Neural cell (in vitro differentiated cells): ENCODE measurements around the gene MECP2. TPM values are rescaled to one million over a fixed set of nuclear protein-coding genes. Genes with fewer than 3 reads are reported as not detected.

Experiments
- H2AFZ ChIP-seq: fragments of 200-600, 300-800 bp; sonication (generic), shearing (Covaris generic); 2 replicates; pipeline ENCODE4 v1.6.0; 2014; ENCODE audit warnings: low read depth, mild to moderate bottlenecking, antibody characterized with exemption, low read length, moderate library complexity
- H3F3A ChIP-seq: fragments of 200-600 bp; shearing (Covaris generic); 2 replicates; pipeline ENCODE4 v1.6.1; 2016; ENCODE audit warnings: mild to moderate bottlenecking, moderate library complexity, mixed read lengths, antibody characterized with exemption, low read length; ENCODE audit not compliant: insufficient read depth, poor library complexity, severe bottlenecking
- H3K27ac ChIP-seq: fragments of 200-600, 300-800 bp; sonication (generic), shearing (Covaris generic); 2 replicates; pipeline ENCODE4 v1.5.1; 2014; ENCODE audit warnings: mild to moderate bottlenecking, low read length, moderate library complexity
- H3K27me3 ChIP-seq: fragments of 300-800, 200-600 bp; sonication (generic), shearing (Covaris generic); 2 replicates; pipeline ENCODE4 v1.6.0; 2014; ENCODE audit warnings: mild to moderate bottlenecking, low read depth, low read length, moderate library complexity; ENCODE audit not compliant: insufficient read depth
- H3K36me3 ChIP-seq: fragments of 300-800, 200-600 bp; sonication (generic), shearing (Covaris generic); 2 replicates; pipeline ENCODE4 v1.5.1; 2014; ENCODE audit warnings: mild to moderate bottlenecking, antibody characterized with exemption, low read length, moderate library complexity; ENCODE audit not compliant: insufficient read depth
- H3K4me2 ChIP-seq: fragments of 300-800, 200-600 bp; sonication (generic), shearing (Covaris generic); 2 replicates; pipeline ENCODE4 v1.6.0; 2014; ENCODE audit warnings: mild to moderate bottlenecking, low read length
- H3K4me3 ChIP-seq: fragments of 300-800, 200-600 bp; sonication (generic), shearing (Covaris generic); 2 replicates; pipeline ENCODE4 v1.5.1; 2014; ENCODE audit warnings: mild to moderate bottlenecking, low read length, moderate library complexity
- H3K79me2 ChIP-seq: fragments of 200-600 bp; shearing (Covaris generic); replicated peaks from 2 replicates; pipeline ENCODE4 v1.6.0; 2014; ENCODE audit warnings: mild to moderate bottlenecking, low read length, moderate library complexity; ENCODE audit not compliant: insufficient read depth
- H3K9ac ChIP-seq: fragments of 300-800, 200-600 bp; sonication (generic), shearing (Covaris generic); 2 replicates; pipeline ENCODE4 v1.6.1; 2016; ENCODE audit warnings: mild to moderate bottlenecking, low read length, mixed read lengths
- H3K9me2 ChIP-seq: fragments of 200-600 bp; shearing (Covaris generic); 2 replicates; pipeline ENCODE4 v1.6.1; 2016; ENCODE audit warnings: mild to moderate bottlenecking, low read length, mixed read lengths; ENCODE audit not compliant: insufficient read depth
- H3K9me3 ChIP-seq: fragments of 200-600, 300-800 bp; sonication (generic), shearing (Covaris generic); 2 replicates; pipeline ENCODE4 v1.6.1; 2016; ENCODE audit warnings: mild to moderate bottlenecking, mixed run types, low read length, moderate library complexity, mixed read lengths
- H4K20me1 ChIP-seq: fragments of 200-600 bp; shearing (Covaris generic); 2 replicates; pipeline ENCODE4 v1.6.1; 2016; ENCODE audit warnings: mild to moderate bottlenecking, mixed run types; ENCODE audit not compliant: insufficient read depth
- EZH2 ChIP-seq: fragments of 200-600, 300-800 bp; shearing (Covaris generic), sonication (generic); IDR thresholded peaks from 2 replicates; pipeline ENCODE4 v1.6.1; 2014; ENCODE audit warnings: antibody characterized with exemption, low read length, borderline replicate concordance, mild to moderate bottlenecking; ENCODE audit not compliant: insufficient read depth, poor library complexity, severe bottlenecking
- MXI1 ChIP-seq: fragments of 450-650 bp; conservative IDR thresholded peaks from 2 replicates; pipeline ENCODE4 v1.6.1; 2014; ENCODE audit warnings: antibody characterized with exemption, mild to moderate bottlenecking; ENCODE audit not compliant: poor library complexity, severe bottlenecking
- POLR2AphosphoS5 ChIP-seq: IDR thresholded peaks from 2 replicates; pipeline ENCODE4 v1.6.1; 2012
- REST ChIP-seq: IDR thresholded peaks from 2 replicates; pipeline ENCODE4 v1.6.1; 2012; ENCODE audit warnings: borderline replicate concordance
- SMC3 ChIP-seq: fragments of 450-650 bp; conservative IDR thresholded peaks from 2 replicates; pipeline ENCODE4 v1.6.1; 2014; ENCODE audit warnings: antibody characterized with exemption, mild to moderate bottlenecking, moderate library complexity; ENCODE audit not compliant: poor library complexity
- polyA plus RNA-seq: library from polyadenylated mRNA; depleted of rRNA; stranded (reverse); fragments of >200 nt; gene quantifications from 2 replicates; pipeline ENCODE4 v1.2.3, GENCODE V29; 2014
- TF ChIP-seq, protein P1 (sequence below): fragments of 450-650 bp; IDR thresholded peaks from 2 replicates; pipeline ENCODE4 v1.5.1; 2014; ENCODE audit warnings: antibody characterized with exemption, mild to moderate bottlenecking, moderate library complexity; ENCODE audit not compliant: poor library complexity, severe bottlenecking

Gene MECP2
- polyA plus RNA-seq, 1 donor from 2014 or later = 14.5 TPM

DNA sequence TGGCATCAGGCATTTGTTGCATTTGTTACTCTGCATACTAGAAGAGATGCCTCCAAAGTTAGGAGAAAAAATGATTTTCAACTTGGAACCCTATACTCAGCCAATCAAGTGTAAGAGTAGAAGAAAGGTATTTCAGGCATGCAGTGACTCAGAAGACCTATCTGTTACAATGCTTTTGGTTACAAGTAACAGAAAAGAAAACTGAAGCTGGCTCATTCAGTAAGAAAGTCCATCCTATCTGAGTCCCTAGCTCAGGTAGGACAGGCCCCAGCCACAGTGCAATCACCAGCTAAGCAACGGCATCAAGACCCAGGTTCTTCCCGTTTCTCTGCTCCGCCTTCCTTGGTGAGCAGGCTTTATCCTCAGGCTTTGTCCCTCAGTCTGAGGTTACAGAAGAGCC, 23.3 kb downstream of the MECP2 start:
- H3K36me3 ChIP-seq = no peaks in the 10 kb centered on the region
- no peaks in the 10 kb centered on the region for H3K9me3 ChIP-seq
- H3K27ac ChIP-seq = no peak overlapping the region
- no peak overlapping the region for H3K4me3 ChIP-seq
- no peak overlapping the region for H3K4me2 ChIP-seq
- no peak for TF ChIP-seq EZH2
- TF ChIP-seq, protein P1, sequence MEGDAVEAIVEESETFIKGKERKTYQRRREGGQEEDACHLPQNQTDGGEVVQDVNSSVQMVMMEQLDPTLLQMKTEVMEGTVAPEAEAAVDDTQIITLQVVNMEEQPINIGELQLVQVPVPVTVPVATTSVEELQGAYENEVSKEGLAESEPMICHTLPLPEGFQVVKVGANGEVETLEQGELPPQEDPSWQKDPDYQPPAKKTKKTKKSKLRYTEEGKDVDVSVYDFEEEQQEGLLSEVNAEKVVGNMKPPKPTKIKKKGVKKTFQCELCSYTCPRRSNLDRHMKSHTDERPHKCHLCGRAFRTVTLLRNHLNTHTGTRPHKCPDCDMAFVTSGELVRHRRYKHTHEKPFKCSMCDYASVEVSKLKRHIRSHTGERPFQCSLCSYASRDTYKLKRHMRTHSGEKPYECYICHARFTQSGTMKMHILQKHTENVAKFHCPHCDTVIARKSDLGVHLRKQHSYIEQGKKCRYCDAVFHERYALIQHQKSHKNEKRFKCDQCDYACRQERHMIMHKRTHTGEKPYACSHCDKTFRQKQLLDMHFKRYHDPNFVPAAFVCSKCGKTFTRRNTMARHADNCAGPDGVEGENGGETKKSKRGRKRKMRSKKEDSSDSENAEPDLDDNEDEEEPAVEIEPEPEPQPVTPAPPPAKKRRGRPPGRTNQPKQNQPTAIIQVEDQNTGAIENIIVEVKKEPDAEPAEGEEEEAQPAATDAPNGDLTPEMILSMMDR = no peak
- no peak for TF ChIP-seq POLR2AphosphoS5
- no peak for TF ChIP-seq MXI1
- no peak for TF ChIP-seq SMC3
- TF ChIP-seq REST = no peak
- no peaks in the 10 kb centered on the region for H4K20me1 ChIP-seq
- H3K27me3 ChIP-seq = no peaks in the 10 kb centered on the region
- H2AFZ ChIP-seq = no peak overlapping the region
- no peaks in the 10 kb centered on the region for H3K9me2 ChIP-seq
- H3F3A ChIP-seq = no peaks in the 10 kb centered on the region
- H3K79me2 ChIP-seq = peaks cover 15% of the 10 kb centered on the region
- H3K9ac ChIP-seq = no peak overlapping the region

- Histone ChIP-seq H3K27me3 (no peaks in the 10 kb centered on the region), H3K27ac (no peak overlapping the region), H3K79me2 (peaks cover 20% of the 10 kb centered on the region), H3K9ac (no peak overlapping the region), H3K36me3 (no peaks in the 10 kb centered on the region), H2AFZ (no peak overlapping the region), H3K9me3 (no peaks in the 10 kb centered on the region), H3K4me2 (no peak overlapping the region), H3K4me3 (no peak overlapping the region), H4K20me1 (no peaks in the 10 kb centered on the region), H3F3A (no peaks in the 10 kb centered on the region), H3K9me2 (no peaks in the 10 kb centered on the region)
- TF ChIP-seq POLR2AphosphoS5 (no peak), REST (no peak), EZH2 (no peak)
Observed at GRCh38 chrX:154072192-154072591, 25.3 kb downstream of the MECP2 start.
